ENCODE data around the gene NUDT22. TPM values are rescaled to one million over a fixed set of nuclear protein-coding genes. Genes with fewer than 3 reads are reported as not detected.

The NUDT22 gene
- total RNA-seq, 1 donor from 2014 or later, result 73.9 TPM

DNA sequence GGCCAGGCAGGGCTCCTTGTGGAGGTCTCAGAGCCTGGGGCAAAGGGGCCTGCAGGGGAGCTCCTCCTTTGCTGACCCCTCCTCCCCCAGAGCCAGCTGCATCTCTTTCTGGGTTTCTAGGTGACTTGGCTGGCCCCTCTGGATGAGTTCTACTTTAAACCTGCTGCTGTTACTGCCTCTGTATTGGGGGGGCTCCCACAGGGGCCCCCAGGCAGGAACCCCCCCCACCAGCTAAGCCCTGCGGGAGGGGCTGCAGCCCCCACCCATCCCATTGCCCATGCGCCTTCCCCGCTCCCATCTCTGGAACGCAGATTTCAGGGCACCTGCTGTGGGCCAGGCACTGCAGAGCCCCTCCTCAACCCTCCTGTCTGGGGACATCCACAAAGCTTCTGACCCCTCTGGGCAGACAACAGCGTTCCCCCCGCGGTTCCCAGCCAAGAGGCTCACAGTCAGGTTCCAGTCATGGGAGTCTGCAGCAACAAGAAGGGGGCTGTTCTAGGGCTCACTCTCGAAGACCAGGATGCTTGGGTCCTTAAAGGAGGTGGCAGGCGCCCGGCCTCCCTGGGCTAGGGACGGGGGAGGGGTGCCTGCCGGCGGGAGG lies 24.4 kb downstream of the NUDT22 start:
- intact Hi-C loops (cut with micrococcal nuclease), result no loop called here
- DNase-seq (no peak), ATAC-seq (no peak)

GRCh38 chr11:64251016-64251752 lies 25.1 kb downstream of the NUDT22 start, which contains the start of gene PLCB3:
Gene PLCB3 (plus strand): TSS chr11:64251530. CDS start chr11:64251650, 120 bp downstream.
- intact Hi-C loops (cut with micrococcal nuclease), result no loop called here
- ATAC-seq, result peak; percentile 60
- peak; percentile 79 for DNase-seq

DNA sequence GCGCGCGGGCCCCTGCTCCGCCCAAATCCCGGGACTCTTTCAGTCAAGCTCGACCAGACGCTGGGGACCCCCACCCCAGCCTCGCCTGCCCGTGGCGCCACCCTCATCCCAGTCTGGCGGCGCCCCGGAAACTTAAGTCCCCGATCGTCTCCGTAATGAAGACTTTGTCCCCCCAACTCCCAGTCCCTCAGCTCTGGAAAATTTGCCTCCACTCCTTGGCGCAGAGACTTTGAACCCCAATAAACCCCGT lies 25.6 kb downstream of the NUDT22 start:
- DNase-seq (no peak), ATAC-seq (no peak)
- intact Hi-C loops (cut with micrococcal nuclease), result no loop called here

GRCh38 chr11:64252003-64252872 lies 26.2 kb downstream of the NUDT22 start:
- DNase-seq (peak; percentile 68), ATAC-seq (peak; percentile 17)
- intact Hi-C loops (cut with micrococcal nuclease), result no loop called here

- intact Hi-C loops (cut with micrococcal nuclease), result no loop called here
- ATAC-seq (no peak), DNase-seq (no peak)
These were observed 27.0 kb downstream of the NUDT22 start for GRCh38 chr11:64253043-64253442.

GRCh38 chr11:64253481-64253880 lies 27.4 kb downstream of the NUDT22 start:
- intact Hi-C loops (cut with micrococcal nuclease), result no loop called here
- peak; percentile 25 for ATAC-seq

DNA sequence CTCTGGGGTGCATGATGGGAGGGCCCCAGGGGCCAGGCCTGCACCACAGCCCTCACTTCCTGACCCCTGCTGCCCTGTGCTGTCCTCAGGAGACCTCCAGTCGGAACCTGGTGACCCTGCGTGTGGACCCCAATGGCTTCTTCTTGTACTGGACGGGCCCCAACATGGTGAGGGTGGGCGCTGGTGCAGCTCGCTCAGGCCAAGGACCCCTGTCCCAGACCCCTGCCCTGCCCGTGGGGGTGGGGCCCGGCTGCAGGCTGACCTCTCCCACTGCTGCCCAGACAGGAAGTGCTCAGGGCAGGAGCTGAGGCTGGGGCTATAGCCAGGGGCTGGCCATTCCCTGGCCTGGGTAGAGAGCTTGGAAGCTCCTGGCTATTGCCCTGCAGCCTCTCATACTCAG lies 28.3 kb downstream of the NUDT22 start:
- ATAC-seq (no peak), DNase-seq (no peak)
- intact Hi-C loops (cut with micrococcal nuclease), result no loop called here

More at GRCh38 chr11:64253481-64253880, 27.4 kb downstream of the NUDT22 start:
- DNase-seq, result peak; percentile 67

GRCh38 chr11:64255135-64256128 lies 29.4 kb downstream of the NUDT22 start:
- intact Hi-C loops (cut with micrococcal nuclease), result no loop called here

GRCh38 chr11:64256300-64256699 lies 30.2 kb downstream of the NUDT22 start:
- no peak for ATAC-seq
- DNase-seq, result no peak
- intact Hi-C loops (cut with micrococcal nuclease), result no loop called here

More at GRCh38 chr11:64255135-64256128, 29.4 kb downstream of the NUDT22 start:
- no peak for ATAC-seq
- no peak for DNase-seq

GRCh38 chr11:64258356-64258755 lies 32.3 kb downstream of the NUDT22 start:
- ATAC-seq (no peak), DNase-seq (no peak)
- intact Hi-C loops (cut with micrococcal nuclease), result no loop called here

DNA sequence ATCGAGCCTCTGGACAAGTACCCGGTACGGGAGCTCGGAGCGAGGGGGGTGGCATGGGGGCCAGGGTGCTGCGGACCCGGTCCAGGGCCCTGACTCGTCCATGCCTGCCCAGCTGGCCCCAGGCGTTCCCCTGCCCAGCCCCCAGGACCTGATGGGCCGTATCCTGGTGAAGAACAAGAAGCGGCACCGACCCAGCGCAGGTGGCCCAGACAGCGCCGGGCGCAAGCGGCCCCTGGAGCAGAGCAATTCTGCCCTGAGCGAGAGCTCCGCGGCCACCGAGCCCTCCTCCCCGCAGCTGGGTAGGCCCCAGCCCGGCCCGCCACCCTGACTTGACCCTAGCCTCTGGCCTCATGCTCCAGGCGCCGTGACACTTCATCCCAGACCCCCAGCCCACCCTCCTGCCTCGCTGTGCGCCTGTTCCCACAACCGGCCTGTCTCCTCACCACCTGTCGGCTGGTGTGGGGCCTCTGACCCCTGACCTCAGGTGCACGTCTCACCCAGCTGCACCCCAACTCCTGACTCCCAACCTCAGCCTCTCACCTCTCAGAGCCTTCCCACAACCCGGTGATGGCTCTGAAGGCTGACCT lies 33.0 kb downstream of the NUDT22 start:
- no peak for ATAC-seq
- DNase-seq, result no peak
- intact Hi-C loops (cut with micrococcal nuclease), result no loop called here

GRCh38 chr11:64259533-64260067 lies 33.5 kb downstream of the NUDT22 start:
- ATAC-seq (no peak), DNase-seq (no peak)
- intact Hi-C loops (cut with micrococcal nuclease), result no loop called here

DNA sequence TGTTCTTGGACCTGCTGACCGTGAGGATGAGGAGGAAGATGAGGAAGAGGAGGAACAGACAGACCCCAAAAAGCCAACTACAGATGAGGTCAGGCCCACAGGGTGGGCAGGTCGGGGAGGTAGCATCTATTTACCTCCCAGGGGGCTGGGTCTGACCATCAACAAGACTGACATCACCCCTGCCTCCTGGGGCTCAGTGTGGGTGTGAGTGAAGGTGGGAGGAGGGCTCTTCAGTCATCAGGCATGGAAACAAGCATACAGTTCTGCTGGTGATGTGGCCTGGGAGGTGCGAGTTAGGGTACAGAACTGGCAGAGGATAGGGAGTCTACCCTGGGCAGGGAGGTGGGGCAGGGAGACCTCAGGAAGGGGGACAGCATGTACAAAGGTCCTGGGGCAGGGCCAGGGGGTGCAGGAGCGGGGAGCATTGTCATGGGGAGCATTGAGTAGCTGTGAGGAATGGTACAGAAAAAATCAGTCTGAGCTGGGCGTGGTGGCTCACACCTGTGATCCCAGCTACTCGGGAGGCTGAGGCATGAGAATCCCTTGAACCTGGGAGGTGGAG lies 34.2 kb downstream of the NUDT22 start:
- DNase-seq, result no peak
- intact Hi-C loops (cut with micrococcal nuclease), result no loop called here
- ATAC-seq, result no peak

GRCh38 chr11:64261556-64262080 lies 35.5 kb downstream of the NUDT22 start:
- intact Hi-C loops (cut with micrococcal nuclease), result no loop called here
- no peak for ATAC-seq
- DNase-seq, result no peak

GRCh38 chr11:64262271-64263002 lies 36.4 kb downstream of the NUDT22 start:
- ATAC-seq (no peak), DNase-seq (no peak)
- intact Hi-C loops (cut with micrococcal nuclease), result no loop called here

DNA sequence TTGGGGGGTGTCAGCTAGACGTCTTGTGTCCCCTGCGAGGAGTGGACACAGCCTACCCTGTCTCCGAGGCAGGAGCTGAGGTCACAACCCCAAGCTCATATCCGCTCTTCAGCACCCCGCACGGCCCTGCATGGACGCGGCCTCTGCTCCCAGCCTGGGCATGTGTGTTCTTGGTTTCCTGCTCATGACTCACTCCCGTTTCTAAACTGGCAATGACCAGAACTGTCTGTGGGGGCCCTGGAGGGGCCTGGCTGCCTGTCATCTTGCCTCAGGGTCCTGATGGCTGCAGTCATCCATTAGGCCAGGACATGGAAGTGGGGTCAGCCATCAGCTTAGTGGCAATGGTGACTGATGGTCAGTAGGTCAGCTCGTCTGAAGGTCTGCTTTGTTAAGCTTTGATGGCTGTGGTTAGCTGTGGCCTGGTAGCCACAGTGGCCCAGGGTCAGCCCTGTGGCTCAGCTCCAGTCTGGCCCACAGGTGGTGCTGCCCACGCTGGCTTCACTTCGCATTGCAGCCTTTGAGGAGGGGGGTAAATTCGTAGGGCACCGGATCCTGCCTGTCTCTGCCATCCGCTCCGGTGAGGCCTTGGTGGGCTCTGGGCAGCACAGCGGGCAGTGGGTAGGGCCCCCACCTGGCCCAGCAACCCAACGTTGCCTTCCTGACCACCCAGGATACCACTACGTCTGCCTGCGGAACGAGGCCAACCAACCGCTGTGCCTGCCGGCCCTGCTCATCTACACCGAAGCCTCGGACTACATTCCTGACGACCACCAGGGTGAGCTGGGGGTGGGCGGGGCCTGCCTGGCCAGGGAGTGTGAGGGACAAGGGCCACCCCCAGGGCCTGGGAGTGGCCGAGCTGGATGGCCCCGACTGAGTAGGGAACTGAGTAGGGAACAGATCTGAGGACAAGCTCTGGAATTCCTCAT lies 37.2 kb downstream of the NUDT22 start:
- ATAC-seq, result no peak
- intact Hi-C loops (cut with micrococcal nuclease), result no loop called here
- no peak for DNase-seq

All from left ventricle myocardium superior (tissue), 1 donor.